HepG2 (cell line): Measurements from ENCODE around the gene ABCD4. TPM values are rescaled to one million over a fixed set of nuclear protein-coding genes. Genes with fewer than 3 reads are reported as not detected.

Experiments used
- CBFB ChIP-seq: sonication (generic); formaldehyde crosslinking; IDR thresholded peaks from 2 replicates; pipeline ENCODE4 v1.4.0; 2020; ENCODE audit warnings: missing genetic modification reagents
- CBX2 ChIP-seq, 2 experiments: fragments of 200-600 bp in 1 of 2; sonication (generic); formaldehyde crosslinking in 1 of 2; IDR thresholded peaks; 2 replicates each; pipeline versions ENCODE4 v1.7.0 to v1.8.1; 2018 to 2022; ENCODE audit warnings: low read depth in 2 of 2, low read length in 1 of 2, mild to moderate bottlenecking in 1 of 2, missing genetic modification reagents in 1 of 2
- ELF1 ChIP-seq: sonication (generic); formaldehyde crosslinking; IDR thresholded peaks from 2 replicates; pipeline ENCODE4 v1.4.0; 2020; ENCODE audit warnings: missing genetic modification reagents
- GATAD1 ChIP-seq: IDR thresholded peaks from 2 replicates; pipeline ENCODE4 v1.6.1; 2016; ENCODE audit warnings: missing genetic modification reagents, missing compliant biosample characterization
- GRHL1 ChIP-seq: sonication (generic); formaldehyde crosslinking; conservative IDR thresholded peaks from 2 replicates; pipeline ENCODE4 v1.8.0; 2022; ENCODE audit warnings: missing genetic modification reagents
- HES4 ChIP-seq: sonication (generic); formaldehyde crosslinking; IDR thresholded peaks from 2 replicates; pipeline ENCODE4 v1.9.0; 2021; ENCODE audit warnings: mild to moderate bottlenecking, missing genetic modification reagents, borderline replicate concordance
- NR2F6 ChIP-seq, 2 experiments: IDR thresholded peaks; 2 replicates each; pipeline ENCODE4 v1.6.1; 2016; ENCODE audit warnings: antibody characterized with exemption in 1 of 2, mild to moderate bottlenecking in 1 of 2
- PAX8 ChIP-seq: sonication (generic); formaldehyde crosslinking; IDR thresholded peaks from 2 replicates; pipeline ENCODE4 v1.8.0; 2022; ENCODE audit warnings: mild to moderate bottlenecking, missing genetic modification reagents, borderline replicate concordance
- SIN3A ChIP-seq: IDR thresholded peaks from 2 replicates; pipeline ENCODE4 v1.6.1; 2011; ENCODE audit warnings: low read depth, mild to moderate bottlenecking, control low read depth, low read length, borderline replicate concordance
- TCF12 ChIP-seq, 2 experiments: fragments of 450-650 bp in 1 of 2; sonication (generic) in 1 of 2; formaldehyde crosslinking in 1 of 2; IDR thresholded peaks; 2 replicates each; pipeline versions ENCODE4 v1.6.1 to v1.8.0; 2017 to 2022; ENCODE audit warnings: antibody characterized with exemption in 1 of 2, mild to moderate bottlenecking in 1 of 2, missing genetic modification reagents in 1 of 2, moderate library complexity in 1 of 2
- ZNF232 ChIP-seq: sonication (generic); formaldehyde crosslinking; IDR thresholded peaks from 2 replicates; pipeline ENCODE4 v1.4.0; 2020; ENCODE audit warnings: missing genetic modification reagents, borderline replicate concordance
- ZNF281 ChIP-seq: sonication (generic); formaldehyde crosslinking; IDR thresholded peaks from 2 replicates; pipeline ENCODE4 v1.4.0; 2020; ENCODE audit warnings: missing genetic modification reagents, borderline replicate concordance
- ZNF572 ChIP-seq: sonication (generic); formaldehyde crosslinking; IDR thresholded peaks from 2 replicates; pipeline ENCODE4 v1.5.1; 2020; ENCODE audit warnings: mild to moderate bottlenecking, missing genetic modification reagents
- ZSCAN21 ChIP-seq: sonication (generic); formaldehyde crosslinking; IDR thresholded peaks from 2 replicates; pipeline ENCODE4 v1.8.0; 2022; ENCODE audit warnings: mild to moderate bottlenecking, missing genetic modification reagents, moderate library complexity, borderline replicate concordance
- polyA plus RNA-seq, 8 experiments: library from polyadenylated mRNA; depleted of rRNA in 3 of 8; stranded (reverse) in 7 of 8; unstranded in 1 of 8; fragments of >200 nt; fragmentation: Illumina TruSeq in 4 of 8; extraction: Trizol in 4 of 8; gene quantifications; 2 replicates each; pipeline versions ENCODE4 v1.2.1 to v1.2.3, GENCODE V29; 2011 to 2016; ENCODE audit warnings: low read depth in 4 of 8, missing spikeins in 1 of 8, mixed read lengths in 1 of 8; ENCODE audit not compliant: insufficient read depth in 1 of 8
- total RNA-seq, 5 experiments: library from RNA; depleted of rRNA; stranded (reverse); fragments of >200 nt; fragmentation: Illumina TruSeq; extraction: Trizol; gene quantifications; 2 replicates each; pipeline ENCODE4 v1.2.3, GENCODE V29; 2016; ENCODE audit warnings: low read depth in 1 of 5
- TF ChIP-seq, protein P1 (sequence below): fragments of 450-650 bp; IDR thresholded peaks from 2 replicates; pipeline ENCODE4 v1.6.1; 2016
- TF ChIP-seq, protein P2 (sequence below): sonication (generic); formaldehyde crosslinking; IDR thresholded peaks from 2 replicates; pipeline ENCODE4 v1.5.0; 2020; ENCODE audit warnings: missing genetic modification reagents
- TF ChIP-seq, protein P3 (sequence below): conservative IDR thresholded peaks from 2 replicates; pipeline ENCODE4 v1.6.1; 2018; ENCODE audit warnings: missing genetic modification reagents

Gene ABCD4
- total and polyA plus RNA-seq, 2 of the 13 experiments (the other 11 are each of a cell fraction or from before 2014, with no cell fraction given) = 47.5 to 50.5 TPM

- TF ChIP-seq ZNF572 (peak; percentile 43; the same call in 1 of the 2 replicates), ZSCAN21 (CRISPR knock-in tag) (peak; percentile 99), ELF1 (peak; percentile 90), GATAD1 (peak; percentile 84), HES4 (peak; percentile 95), TCF12 (IDR thresholded peaks at IDR 0.05) (no peak), TCF12 (CRISPR knock-in tag; IDR thresholded peaks at IDR 0.05) (peak; percentile 53; the same call in 1 of the 2 replicates), PAX8 (CRISPR knock-in tag) (no peak), CBFB (CRISPR knock-in tag) (peak; percentile 28; the same call in 1 of the 2 replicates), NR2F6 (IDR thresholded peaks at IDR 0.05) (no peak), NR2F6 (CRISPR knock-in tag; IDR thresholded peaks at IDR 0.05) (peak; percentile 43; the same call in 1 of the 2 replicates), CBX2 (IDR thresholded peaks at IDR 0.05; ENCODE audit: low read depth, low read length) (no peak), CBX2 (CRISPR knock-in tag; IDR thresholded peaks at IDR 0.05; ENCODE audit: low read depth) (0 out of 2 replicates have a peak, but pooled peaks have one; percentile 45), ZNF232 (CRISPR knock-in tag) (no peak; the same call in 1 of the 2 replicates), GRHL1 (CRISPR knock-in tag) (no peak), ZNF281 (CRISPR knock-in tag) (peak; percentile 23; the same call in 1 of the 2 replicates), SIN3A (peak; percentile 73; the same call in 1 of the 2 replicates)
- TF ChIP-seq, protein P1, sequence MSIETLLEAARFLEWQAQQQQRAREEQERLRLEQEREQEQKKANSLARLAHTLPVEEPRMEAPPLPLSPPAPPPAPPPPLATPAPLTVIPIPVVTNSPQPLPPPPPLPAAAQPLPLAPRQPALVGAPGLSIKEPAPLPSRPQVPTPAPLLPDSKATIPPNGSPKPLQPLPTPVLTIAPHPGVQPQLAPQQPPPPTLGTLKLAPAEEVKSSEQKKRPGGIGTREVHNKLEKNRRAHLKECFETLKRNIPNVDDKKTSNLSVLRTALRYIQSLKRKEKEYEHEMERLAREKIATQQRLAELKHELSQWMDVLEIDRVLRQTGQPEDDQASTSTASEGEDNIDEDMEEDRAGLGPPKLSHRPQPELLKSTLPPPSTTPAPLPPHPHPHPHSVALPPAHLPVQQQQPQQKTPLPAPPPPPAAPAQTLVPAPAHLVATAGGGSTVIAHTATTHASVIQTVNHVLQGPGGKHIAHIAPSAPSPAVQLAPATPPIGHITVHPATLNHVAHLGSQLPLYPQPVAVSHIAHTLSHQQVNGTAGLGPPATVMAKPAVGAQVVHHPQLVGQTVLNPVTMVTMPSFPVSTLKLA = no peak
- TF ChIP-seq, protein P2, sequence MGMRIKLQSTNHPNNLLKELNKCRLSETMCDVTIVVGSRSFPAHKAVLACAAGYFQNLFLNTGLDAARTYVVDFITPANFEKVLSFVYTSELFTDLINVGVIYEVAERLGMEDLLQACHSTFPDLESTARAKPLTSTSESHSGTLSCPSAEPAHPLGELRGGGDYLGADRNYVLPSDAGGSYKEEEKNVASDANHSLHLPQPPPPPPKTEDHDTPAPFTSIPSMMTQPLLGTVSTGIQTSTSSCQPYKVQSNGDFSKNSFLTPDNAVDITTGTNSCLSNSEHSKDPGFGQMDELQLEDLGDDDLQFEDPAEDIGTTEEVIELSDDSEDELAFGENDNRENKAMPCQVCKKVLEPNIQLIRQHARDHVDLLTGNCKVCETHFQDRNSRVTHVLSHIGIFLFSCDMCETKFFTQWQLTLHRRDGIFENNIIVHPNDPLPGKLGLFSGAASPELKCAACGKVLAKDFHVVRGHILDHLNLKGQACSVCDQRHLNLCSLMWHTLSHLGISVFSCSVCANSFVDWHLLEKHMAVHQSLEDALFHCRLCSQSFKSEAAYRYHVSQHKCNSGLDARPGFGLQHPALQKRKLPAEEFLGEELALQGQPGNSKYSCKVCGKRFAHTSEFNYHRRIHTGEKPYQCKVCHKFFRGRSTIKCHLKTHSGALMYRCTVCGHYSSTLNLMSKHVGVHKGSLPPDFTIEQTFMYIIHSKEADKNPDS = no peak
- TF ChIP-seq, protein P3, sequence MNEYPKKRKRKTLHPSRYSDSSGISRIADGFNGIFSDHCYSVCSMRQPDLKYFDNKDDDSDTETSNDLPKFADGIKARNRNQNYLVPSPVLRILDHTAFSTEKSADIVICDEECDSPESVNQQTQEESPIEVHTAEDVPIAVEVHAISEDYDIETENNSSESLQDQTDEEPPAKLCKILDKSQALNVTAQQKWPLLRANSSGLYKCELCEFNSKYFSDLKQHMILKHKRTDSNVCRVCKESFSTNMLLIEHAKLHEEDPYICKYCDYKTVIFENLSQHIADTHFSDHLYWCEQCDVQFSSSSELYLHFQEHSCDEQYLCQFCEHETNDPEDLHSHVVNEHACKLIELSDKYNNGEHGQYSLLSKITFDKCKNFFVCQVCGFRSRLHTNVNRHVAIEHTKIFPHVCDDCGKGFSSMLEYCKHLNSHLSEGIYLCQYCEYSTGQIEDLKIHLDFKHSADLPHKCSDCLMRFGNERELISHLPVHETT (CRISPR knock-in tag) = no peak
These were observed at the start of gene ABCD4 (continued) for GRCh38 chr14:74302634-74303569.
